ENCODE measurements around the gene ZNF470. TPM values are rescaled to one million over a fixed set of nuclear protein-coding genes. Genes with fewer than 3 reads are reported as not detected.

Gene ZNF470
- total and polyA plus RNA-seq, 9 of the 15 experiments (the other 6 are each of a cell fraction or from before 2014, with no cell fraction given): 0.03 TPM; not detected in 8

DNA sequence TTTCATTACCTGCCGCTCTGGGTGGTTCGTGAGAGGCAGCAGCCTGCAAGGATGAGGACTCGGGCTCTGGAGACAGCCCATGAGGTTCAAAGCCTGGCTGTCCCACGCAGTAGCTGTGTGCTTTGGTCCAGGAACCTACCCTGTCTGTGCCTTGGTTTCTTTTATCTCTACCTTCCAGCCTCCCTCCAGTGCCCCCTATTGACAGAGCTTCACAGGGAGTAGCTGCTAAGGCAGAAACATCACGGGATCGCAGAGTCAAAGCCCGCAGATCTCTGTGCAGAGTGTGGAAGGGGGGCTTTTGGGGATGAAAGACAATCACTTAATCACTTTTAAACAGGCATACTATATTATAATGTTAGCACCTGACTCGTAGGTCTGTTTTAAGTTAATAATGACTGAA lies 44.0 kb downstream of the ZNF470 start:
- Histone ChIP-seq H3K4me2 (ENCODE audit: insufficient read depth, low read length) (no peak overlapping the region), H4K20me1 (replicated peaks; ENCODE audit: control insufficient read depth, insufficient read depth, low read length) (no peaks in the 10 kb centered on the region), H3K27me3 (ENCODE audit: control insufficient read depth in 2 of 2, insufficient read depth in 2 of 2, low read length in 2 of 2) (no peaks in the 10 kb centered on the region), H3K9me3 (replicated peaks; ENCODE audit: control insufficient read depth, insufficient read depth, low read depth, low read length) (no peaks in the 10 kb centered on the region; the same call in 1 of the 2 replicates), H3K9ac (ENCODE audit: insufficient read depth in 1 of 2, low read depth in 2 of 2, low read length in 2 of 2) (no peak overlapping the region), H3K4me3 (no peak overlapping the region), H3K4me1 (replicated peaks in 1 of 2; ENCODE audit: control insufficient read depth in 2 of 2, insufficient read depth in 2 of 2, low read length in 2 of 2) (no peaks in the 10 kb centered on the region), H3K36me3 (ENCODE audit: control insufficient read depth, insufficient read depth, low read length) (no peaks in the 10 kb centered on the region), H3K27ac (ENCODE audit: extremely low read depth, low read depth, low read length) (no peak overlapping the region), H3K9me1 (ENCODE audit: control insufficient read depth, insufficient read depth, low read length) (no peaks in the 10 kb centered on the region), H3K79me2 (ENCODE audit: control insufficient read depth, insufficient read depth, low read length) (no peaks in the 10 kb centered on the region), H2AFZ (ENCODE audit: low read depth, low read length) (no peak overlapping the region)
- FAIRE-seq: no peak
- in situ Hi-C loops (cut with MboI) (no loop called here), intact Hi-C loops (cut with micrococcal nuclease) (no loop called here)
- no peak for DNase-seq (ENCODE audit: extremely low read depth in 1 of 4, low spot score in 3 of 4)
- BruUV-seq (replicated peaks): no TSS peak
- ChIA-PET CTCF (ENCODE audit: low intra/inter-chr PET ratio) (no interaction called here), POLR2A (no interaction called here)
- no peak for ATAC-seq
- 4% methylated on average over 8 of the region's 8 CpGs for WGBS (ENCODE audit: insufficient coverage, low coverage, missing lambda C conversion rate)
- no peak for TF ChIP-seq FOXK1 (CRISPR knock-in tag; IDR thresholded peaks at IDR 0.05; ENCODE audit: borderline replicate concordance)
- TF ChIP-seq, protein P1, sequence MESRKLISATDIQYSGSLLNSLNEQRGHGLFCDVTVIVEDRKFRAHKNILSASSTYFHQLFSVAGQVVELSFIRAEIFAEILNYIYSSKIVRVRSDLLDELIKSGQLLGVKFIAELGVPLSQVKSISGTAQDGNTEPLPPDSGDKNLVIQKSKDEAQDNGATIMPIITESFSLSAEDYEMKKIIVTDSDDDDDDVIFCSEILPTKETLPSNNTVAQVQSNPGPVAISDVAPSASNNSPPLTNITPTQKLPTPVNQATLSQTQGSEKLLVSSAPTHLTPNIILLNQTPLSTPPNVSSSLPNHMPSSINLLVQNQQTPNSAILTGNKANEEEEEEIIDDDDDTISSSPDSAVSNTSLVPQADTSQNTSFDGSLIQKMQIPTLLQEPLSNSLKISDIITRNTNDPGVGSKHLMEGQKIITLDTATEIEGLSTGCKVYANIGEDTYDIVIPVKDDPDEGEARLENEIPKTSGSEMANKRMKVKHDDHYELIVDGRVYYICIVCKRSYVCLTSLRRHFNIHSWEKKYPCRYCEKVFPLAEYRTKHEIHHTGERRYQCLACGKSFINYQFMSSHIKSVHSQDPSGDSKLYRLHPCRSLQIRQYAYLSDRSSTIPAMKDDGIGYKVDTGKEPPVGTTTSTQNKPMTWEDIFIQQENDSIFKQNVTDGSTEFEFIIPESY (CRISPR knock-in tag; IDR thresholded peaks at IDR 0.05): no peak
- TF ChIP-seq HNRNPH1 (optimal IDR thresholded peaks at IDR 0.05; ENCODE audit: low read depth, low read length): no peak
- no peak for TF ChIP-seq EWSR1 (IDR thresholded peaks at IDR 0.05; ENCODE audit: borderline replicate concordance, low read depth, partially characterized antibody)
- no peak for TF ChIP-seq ETS2 (tag; IDR thresholded peaks at IDR 0.05; ENCODE audit: borderline replicate concordance, poor library complexity, severe bottlenecking)
- TF ChIP-seq, protein P2, sequence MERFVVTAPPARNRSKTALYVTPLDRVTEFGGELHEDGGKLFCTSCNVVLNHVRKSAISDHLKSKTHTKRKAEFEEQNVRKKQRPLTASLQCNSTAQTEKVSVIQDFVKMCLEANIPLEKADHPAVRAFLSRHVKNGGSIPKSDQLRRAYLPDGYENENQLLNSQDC (CRISPR knock-in tag; IDR thresholded peaks at IDR 0.05): no peak
- no peak for TF ChIP-seq BACH1 (tag; IDR thresholded peaks at IDR 0.05)
- TF ChIP-seq, protein P3, sequence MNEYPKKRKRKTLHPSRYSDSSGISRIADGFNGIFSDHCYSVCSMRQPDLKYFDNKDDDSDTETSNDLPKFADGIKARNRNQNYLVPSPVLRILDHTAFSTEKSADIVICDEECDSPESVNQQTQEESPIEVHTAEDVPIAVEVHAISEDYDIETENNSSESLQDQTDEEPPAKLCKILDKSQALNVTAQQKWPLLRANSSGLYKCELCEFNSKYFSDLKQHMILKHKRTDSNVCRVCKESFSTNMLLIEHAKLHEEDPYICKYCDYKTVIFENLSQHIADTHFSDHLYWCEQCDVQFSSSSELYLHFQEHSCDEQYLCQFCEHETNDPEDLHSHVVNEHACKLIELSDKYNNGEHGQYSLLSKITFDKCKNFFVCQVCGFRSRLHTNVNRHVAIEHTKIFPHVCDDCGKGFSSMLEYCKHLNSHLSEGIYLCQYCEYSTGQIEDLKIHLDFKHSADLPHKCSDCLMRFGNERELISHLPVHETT (CRISPR knock-in tag; conservative IDR thresholded peaks at IDR 0.05 in 1 of 2, IDR thresholded peaks at IDR 0.05 in 1 of 2): no peak
- TF ChIP-seq PCBP2 (IDR thresholded peaks at IDR 0.05; ENCODE audit: low read depth, low read length, poor library complexity, severe bottlenecking): no peak
- TF ChIP-seq, protein P4, sequence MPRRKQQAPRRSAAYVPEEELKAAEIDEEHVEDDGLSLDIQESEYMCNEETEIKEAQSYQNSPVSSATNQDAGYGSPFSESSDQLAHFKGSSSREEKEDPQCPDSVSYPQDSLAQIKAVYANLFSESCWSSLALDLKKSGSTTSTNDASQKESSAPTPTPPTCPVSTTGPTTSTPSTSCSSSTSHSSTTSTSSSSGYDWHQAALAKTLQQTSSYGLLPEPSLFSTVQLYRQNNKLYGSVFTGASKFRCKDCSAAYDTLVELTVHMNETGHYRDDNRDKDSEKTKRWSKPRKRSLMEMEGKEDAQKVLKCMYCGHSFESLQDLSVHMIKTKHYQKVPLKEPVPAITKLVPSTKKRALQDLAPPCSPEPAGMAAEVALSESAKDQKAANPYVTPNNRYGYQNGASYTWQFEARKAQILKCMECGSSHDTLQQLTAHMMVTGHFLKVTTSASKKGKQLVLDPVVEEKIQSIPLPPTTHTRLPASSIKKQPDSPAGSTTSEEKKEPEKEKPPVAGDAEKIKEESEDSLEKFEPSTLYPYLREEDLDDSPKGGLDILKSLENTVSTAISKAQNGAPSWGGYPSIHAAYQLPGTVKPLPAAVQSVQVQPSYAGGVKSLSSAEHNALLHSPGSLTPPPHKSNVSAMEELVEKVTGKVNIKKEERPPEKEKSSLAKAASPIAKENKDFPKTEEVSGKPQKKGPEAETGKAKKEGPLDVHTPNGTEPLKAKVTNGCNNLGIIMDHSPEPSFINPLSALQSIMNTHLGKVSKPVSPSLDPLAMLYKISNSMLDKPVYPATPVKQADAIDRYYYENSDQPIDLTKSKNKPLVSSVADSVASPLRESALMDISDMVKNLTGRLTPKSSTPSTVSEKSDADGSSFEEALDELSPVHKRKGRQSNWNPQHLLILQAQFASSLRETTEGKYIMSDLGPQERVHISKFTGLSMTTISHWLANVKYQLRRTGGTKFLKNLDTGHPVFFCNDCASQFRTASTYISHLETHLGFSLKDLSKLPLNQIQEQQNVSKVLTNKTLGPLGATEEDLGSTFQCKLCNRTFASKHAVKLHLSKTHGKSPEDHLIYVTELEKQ (CRISPR knock-in tag; IDR thresholded peaks at IDR 0.05): no peak
- TF ChIP-seq, protein P5, sequence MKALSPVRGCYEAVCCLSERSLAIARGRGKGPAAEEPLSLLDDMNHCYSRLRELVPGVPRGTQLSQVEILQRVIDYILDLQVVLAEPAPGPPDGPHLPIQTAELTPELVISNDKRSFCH (CRISPR knock-in tag; IDR thresholded peaks at IDR 0.05): no peak
- TF ChIP-seq, protein P5 (tag; IDR thresholded peaks at IDR 0.05): no peak

All from K562 (cell line).